ENCODE results near the gene CYFIP1. TPM values are rescaled to one million over a fixed set of nuclear protein-coding genes. Genes with fewer than 3 reads are reported as not detected.

Gene CYFIP1
- total and polyA plus RNA-seq, 2 of the 13 experiments (the other 11 are each of a cell fraction or from before 2014, with no cell fraction given), result 38.1 to 58.3 TPM

DNA sequence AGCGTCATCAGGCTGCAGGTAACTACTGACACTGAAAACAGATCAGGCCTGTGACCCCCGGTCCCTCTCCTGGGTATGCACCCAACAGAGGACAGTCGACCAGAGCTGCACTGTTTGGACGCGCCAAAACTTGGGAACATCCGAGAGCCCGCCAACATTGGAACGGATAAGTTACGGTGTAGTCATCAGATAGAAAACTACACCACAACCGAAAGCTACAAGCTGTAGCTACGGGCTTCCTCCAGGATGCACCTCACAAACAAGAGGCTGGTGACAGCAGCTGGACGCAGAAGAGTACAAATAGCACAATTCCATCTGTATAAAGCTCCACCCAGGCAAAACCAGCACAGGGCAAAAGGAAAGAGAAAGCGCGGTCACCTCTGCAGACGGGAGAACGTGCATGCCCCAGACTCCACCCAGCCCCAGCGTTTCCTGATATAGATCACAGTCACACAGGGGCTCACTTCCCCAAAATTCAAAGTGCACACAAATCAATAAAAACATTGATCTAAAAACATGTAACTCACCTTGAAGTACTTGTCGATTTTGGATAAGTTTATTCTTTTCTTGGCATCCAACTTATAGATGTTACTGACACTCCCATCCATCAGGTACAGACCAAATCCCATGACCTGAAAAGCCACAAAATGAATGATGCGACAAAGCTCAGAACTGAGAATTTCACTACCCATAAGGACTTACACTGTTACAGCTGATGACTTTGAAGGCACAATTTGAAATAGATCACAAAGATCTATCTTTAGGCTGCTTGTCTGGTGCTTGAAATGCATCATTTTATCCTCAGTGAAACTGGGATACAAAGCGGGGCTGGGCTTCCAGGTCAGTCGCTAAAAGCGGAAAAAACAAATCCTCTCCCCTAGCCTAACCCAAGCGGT, 43.3 kb downstream of the CYFIP1 start (continued):
- TF ChIP-seq, protein P1, sequence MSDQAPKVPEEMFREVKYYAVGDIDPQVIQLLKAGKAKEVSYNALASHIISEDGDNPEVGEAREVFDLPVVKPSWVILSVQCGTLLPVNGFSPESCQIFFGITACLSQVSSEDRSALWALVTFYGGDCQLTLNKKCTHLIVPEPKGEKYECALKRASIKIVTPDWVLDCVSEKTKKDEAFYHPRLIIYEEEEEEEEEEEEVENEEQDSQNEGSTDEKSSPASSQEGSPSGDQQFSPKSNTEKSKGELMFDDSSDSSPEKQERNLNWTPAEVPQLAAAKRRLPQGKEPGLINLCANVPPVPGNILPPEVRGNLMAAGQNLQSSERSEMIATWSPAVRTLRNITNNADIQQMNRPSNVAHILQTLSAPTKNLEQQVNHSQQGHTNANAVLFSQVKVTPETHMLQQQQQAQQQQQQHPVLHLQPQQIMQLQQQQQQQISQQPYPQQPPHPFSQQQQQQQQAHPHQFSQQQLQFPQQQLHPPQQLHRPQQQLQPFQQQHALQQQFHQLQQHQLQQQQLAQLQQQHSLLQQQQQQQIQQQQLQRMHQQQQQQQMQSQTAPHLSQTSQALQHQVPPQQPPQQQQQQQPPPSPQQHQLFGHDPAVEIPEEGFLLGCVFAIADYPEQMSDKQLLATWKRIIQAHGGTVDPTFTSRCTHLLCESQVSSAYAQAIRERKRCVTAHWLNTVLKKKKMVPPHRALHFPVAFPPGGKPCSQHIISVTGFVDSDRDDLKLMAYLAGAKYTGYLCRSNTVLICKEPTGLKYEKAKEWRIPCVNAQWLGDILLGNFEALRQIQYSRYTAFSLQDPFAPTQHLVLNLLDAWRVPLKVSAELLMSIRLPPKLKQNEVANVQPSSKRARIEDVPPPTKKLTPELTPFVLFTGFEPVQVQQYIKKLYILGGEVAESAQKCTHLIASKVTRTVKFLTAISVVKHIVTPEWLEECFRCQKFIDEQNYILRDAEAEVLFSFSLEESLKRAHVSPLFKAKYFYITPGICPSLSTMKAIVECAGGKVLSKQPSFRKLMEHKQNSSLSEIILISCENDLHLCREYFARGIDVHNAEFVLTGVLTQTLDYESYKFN (CRISPR knock-in tag; conservative IDR thresholded peaks at IDR 0.05), result no peak
- TF ChIP-seq, protein P2, sequence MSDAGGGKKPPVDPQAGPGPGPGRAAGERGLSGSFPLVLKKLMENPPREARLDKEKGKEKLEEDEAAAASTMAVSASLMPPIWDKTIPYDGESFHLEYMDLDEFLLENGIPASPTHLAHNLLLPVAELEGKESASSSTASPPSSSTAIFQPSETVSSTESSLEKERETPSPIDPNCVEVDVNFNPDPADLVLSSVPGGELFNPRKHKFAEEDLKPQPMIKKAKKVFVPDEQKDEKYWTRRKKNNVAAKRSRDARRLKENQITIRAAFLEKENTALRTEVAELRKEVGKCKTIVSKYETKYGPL (CRISPR knock-in tag; IDR thresholded peaks at IDR 0.05), result no peak
- TF ChIP-seq HIVEP1 (CRISPR knock-in tag; IDR thresholded peaks at IDR 0.05), result no peak
- TF ChIP-seq BORCS8-MEF2B (CRISPR knock-in tag; IDR thresholded peaks at IDR 0.05), result no peak
- TF ChIP-seq, protein P3, sequence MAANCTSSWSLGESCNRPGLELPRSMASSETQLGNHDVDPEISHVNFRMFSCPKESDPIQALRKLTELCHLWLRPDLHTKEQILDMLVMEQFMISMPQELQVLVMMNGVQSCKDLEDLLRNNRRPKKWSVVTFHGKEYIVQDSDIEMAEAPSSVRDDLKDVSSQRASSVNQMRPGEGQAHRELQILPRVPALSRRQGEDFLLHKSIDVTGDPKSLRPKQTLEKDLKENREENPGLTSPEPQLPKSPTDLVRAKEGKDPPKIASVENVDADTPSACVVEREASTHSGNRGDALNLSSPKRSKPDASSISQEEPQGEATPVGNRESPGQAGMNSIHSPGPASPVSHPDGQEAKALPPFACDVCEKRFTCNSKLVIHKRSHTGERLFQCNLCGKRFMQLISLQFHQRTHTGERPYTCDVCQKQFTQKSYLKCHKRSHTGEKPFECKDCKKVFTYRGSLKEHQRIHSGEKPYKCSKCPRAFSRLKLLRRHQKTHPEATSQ (CRISPR knock-in tag; IDR thresholded peaks at IDR 0.05; ENCODE audit: borderline replicate concordance), result no peak
- TF ChIP-seq CHD4 (IDR thresholded peaks at IDR 0.05; ENCODE audit: borderline replicate concordance, low read length), result no peak
